ENCODE measurements around the gene SCAMP2. TPM values are rescaled to one million over a fixed set of nuclear protein-coding genes. Genes with fewer than 3 reads are reported as not detected.

SCAMP2 gene
- total RNA-seq, 3 donors from 2014 or later (not counting 1 experiment from before 2014, with no cell fraction given): 78.8 to 101 (median 92.8) TPM

DNA sequence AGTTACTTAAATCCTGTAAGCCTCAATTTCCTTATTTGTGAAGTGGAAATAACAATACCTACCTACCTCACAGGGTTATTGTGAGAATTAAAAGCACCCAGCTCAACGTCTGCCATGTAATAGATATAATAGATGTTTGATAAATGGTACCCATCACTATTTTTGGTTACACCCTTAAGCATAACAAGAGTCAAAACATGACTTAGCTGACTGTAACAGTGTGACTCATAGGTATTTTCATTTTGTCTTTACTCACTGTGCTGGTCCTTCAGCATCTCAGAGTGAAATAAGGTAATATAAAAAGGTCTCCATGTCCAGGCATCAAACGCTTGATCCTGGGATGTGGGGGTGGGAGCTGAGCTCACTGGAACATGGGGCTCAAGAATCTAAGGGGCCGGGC, 43.7 kb downstream of the SCAMP2 start:
- Mint-ChIP-seq H3K4me3 (no peak overlapping the region), H3K27me3 (ENCODE audit: low read depth in 2 of 2) (peaks cover 8 to 22% of the 10 kb centered on the region in 2 donors), H3K4me1 (peaks cover 0 to 5% of the 10 kb centered on the region in 2 donors), H3K9me3 (no peaks in the 10 kb centered on the region), H3K27ac (no peak overlapping the region), H3K36me3 (no peaks in the 10 kb centered on the region)
- ATAC-seq (no peak), DNase-seq (no peak)
- Histone ChIP-seq H3K4me1 (ENCODE audit: control insufficient read depth, insufficient read depth, low read length) (peaks cover 9% of the 10 kb centered on the region), H3K36me3 (ENCODE audit: control insufficient read depth, insufficient read depth, low read length) (no peaks in the 10 kb centered on the region), H3K4me3 (ENCODE audit: low read length) (no peak overlapping the region), H3K27me3 (ENCODE audit: control insufficient read depth, insufficient read depth, low read length) (peaks cover 18% of the 10 kb centered on the region), H3K27ac (ENCODE audit: low read length) (no peak overlapping the region), H3K9me3 (ENCODE audit: control insufficient read depth, insufficient read depth, low read length) (no peaks in the 10 kb centered on the region)
- no peak for TF ChIP-seq CTCF (IDR thresholded peaks at IDR 0.05)
- intact Hi-C loops (cut with micrococcal nuclease): no loop called here
- WGBS (ENCODE audit: insufficient coverage): 66% methylated on average over 2 of the region's 3 CpGs

DNA sequence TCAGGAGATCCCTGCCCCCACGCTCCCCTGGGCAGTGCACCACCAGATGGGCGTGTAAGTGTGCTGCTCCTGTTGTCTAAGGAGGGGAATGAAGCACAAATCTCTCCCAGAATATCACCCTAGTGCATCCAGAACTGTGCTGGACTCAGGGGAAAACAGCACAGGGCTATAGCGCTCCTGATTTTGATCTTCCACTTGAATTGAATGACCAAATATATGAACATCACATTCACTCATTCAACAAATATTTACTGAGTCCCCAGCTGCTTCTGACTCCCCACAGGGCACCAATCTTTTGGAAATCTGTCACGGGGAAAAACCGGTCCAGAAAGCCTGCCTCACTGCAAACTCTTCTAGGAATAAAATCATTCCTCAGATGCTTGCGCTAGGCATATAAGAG, 44.3 kb downstream of the SCAMP2 start:
- no peak for DNase-seq
- H3K27ac Mint-ChIP-seq: no peak overlapping the region
- intact Hi-C loops (cut with micrococcal nuclease): no loop called here
- no peak for TF ChIP-seq CTCF (IDR thresholded peaks at IDR 0.05)
- peaks cover 0 to 5% of the 10 kb centered on the region in 2 donors for H3K4me1 Mint-ChIP-seq
- no peaks in the 10 kb centered on the region for H3K9me3 Mint-ChIP-seq
- no peak for ATAC-seq
- peaks cover 9% of the 10 kb centered on the region for H3K4me1 ChIP-seq (ENCODE audit: control insufficient read depth, insufficient read depth, low read length)
- H3K4me3 Mint-ChIP-seq: no peak overlapping the region
- no peaks in the 10 kb centered on the region for H3K36me3 ChIP-seq (ENCODE audit: control insufficient read depth, insufficient read depth, low read length)
- H3K27me3 Mint-ChIP-seq (ENCODE audit: low read depth in 2 of 2): peaks cover 8 to 24% of the 10 kb centered on the region in 2 donors
- no peak overlapping the region for H3K4me3 ChIP-seq (ENCODE audit: low read length)
- peaks cover 18% of the 10 kb centered on the region for H3K27me3 ChIP-seq (ENCODE audit: control insufficient read depth, insufficient read depth, low read length)
- WGBS (ENCODE audit: insufficient coverage): 90% methylated on average over 6 of the region's 6 CpGs
- H3K27ac ChIP-seq (ENCODE audit: low read length): no peak overlapping the region
- H3K36me3 Mint-ChIP-seq: no peaks in the 10 kb centered on the region
- H3K9me3 ChIP-seq (ENCODE audit: control insufficient read depth, insufficient read depth, low read length): no peaks in the 10 kb centered on the region

GRCh38 chr15:74827614-74828013, 45.6 kb downstream of the SCAMP2 start:
- no peak overlapping the region for H3K4me3 ChIP-seq (ENCODE audit: low read length)
- DNase-seq (no peak), ATAC-seq (no peak)
- H3K4me3 Mint-ChIP-seq: no peak overlapping the region
- no peaks in the 10 kb centered on the region for H3K9me3 ChIP-seq (ENCODE audit: control insufficient read depth, insufficient read depth, low read length)
- no peaks in the 10 kb centered on the region for H3K36me3 Mint-ChIP-seq
- H3K36me3 ChIP-seq (ENCODE audit: control insufficient read depth, insufficient read depth, low read length): no peaks in the 10 kb centered on the region
- intact Hi-C loops (cut with micrococcal nuclease): no loop called here
- peaks cover 9% of the 10 kb centered on the region for H3K4me1 ChIP-seq (ENCODE audit: control insufficient read depth, insufficient read depth, low read length)
- no peak for TF ChIP-seq CTCF (IDR thresholded peaks at IDR 0.05)
- no peak overlapping the region for H3K27ac ChIP-seq (ENCODE audit: low read length)
- H3K27ac Mint-ChIP-seq: no peak overlapping the region
- H3K9me3 Mint-ChIP-seq: no peaks in the 10 kb centered on the region
- H3K27me3 ChIP-seq (ENCODE audit: control insufficient read depth, insufficient read depth, low read length): peaks cover 18% of the 10 kb centered on the region
- peaks cover 8 to 24% of the 10 kb centered on the region in 2 donors for H3K27me3 Mint-ChIP-seq (ENCODE audit: low read depth in 2 of 2)
- WGBS (ENCODE audit: insufficient coverage): 65% methylated on average over 5 of the region's 5 CpGs
- H3K4me1 Mint-ChIP-seq: peaks cover 0 to 5% of the 10 kb centered on the region in 2 donors

GRCh38 chr15:74826921-74827320, 46.2 kb downstream of the SCAMP2 start:
- H3K9me3 ChIP-seq (ENCODE audit: control insufficient read depth, insufficient read depth, low read length): no peaks in the 10 kb centered on the region
- peaks cover 18% of the 10 kb centered on the region for H3K27me3 ChIP-seq (ENCODE audit: control insufficient read depth, insufficient read depth, low read length)
- no peaks in the 10 kb centered on the region for H3K9me3 Mint-ChIP-seq
- 25% methylated on average over 20 of the region's 21 CpGs for WGBS (ENCODE audit: insufficient coverage)
- intact Hi-C loops (cut with micrococcal nuclease): no loop called here
- no peak for DNase-seq
- no peaks in the 10 kb centered on the region for H3K36me3 Mint-ChIP-seq
- H3K36me3 ChIP-seq (ENCODE audit: control insufficient read depth, insufficient read depth, low read length): no peaks in the 10 kb centered on the region
- H3K27ac ChIP-seq (ENCODE audit: low read length): no peak overlapping the region
- H3K4me1 ChIP-seq (ENCODE audit: control insufficient read depth, insufficient read depth, low read length): peaks cover 9% of the 10 kb centered on the region
- no peak for TF ChIP-seq CTCF (IDR thresholded peaks at IDR 0.05)
- H3K4me3 Mint-ChIP-seq: no peak overlapping the region
- ATAC-seq: no peak
- no peak overlapping the region for H3K4me3 ChIP-seq (ENCODE audit: low read length)
- peaks cover 0 to 5% of the 10 kb centered on the region in 2 donors for H3K4me1 Mint-ChIP-seq
- H3K27me3 Mint-ChIP-seq (ENCODE audit: low read depth in 2 of 2): peaks cover 8 to 24% of the 10 kb centered on the region in 2 donors
- no peak overlapping the region for H3K27ac Mint-ChIP-seq

Data from natural killer cell (primary cell).